ENCODE data around the gene CDK17. TPM values are rescaled to one million over a fixed set of nuclear protein-coding genes. Genes with fewer than 3 reads are reported as not detected.

CDK17 gene
- total and polyA plus RNA-seq, 9 of the 15 experiments (the other 6 are each of a cell fraction or from before 2014, with no cell fraction given) = 4.8 to 39.3 (median 21.6) TPM

DNA sequence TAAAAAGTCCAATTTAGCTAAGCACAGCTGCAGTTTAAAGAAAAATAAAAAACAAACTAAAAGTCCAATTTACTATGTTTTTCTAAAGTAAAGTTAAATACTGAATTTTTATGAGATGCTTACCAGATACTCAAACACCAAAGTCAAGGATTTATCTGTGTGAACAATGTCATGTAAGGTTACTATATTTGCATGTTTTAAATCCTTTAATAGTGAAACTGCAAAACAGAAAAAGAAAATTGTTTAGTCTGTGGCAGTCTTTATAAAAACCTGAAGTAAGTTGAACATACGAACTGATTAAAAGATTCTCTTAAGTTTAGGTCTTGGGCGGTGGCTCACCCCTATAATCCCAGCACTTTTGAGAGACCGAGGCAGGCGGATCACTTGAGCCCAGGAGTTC is 102.7 kb downstream of the CDK17 start:
- Histone ChIP-seq H3K27me3 (ENCODE audit: control insufficient read depth in 2 of 2, insufficient read depth in 2 of 2, low read length in 2 of 2) (no peaks in the 10 kb centered on the region), H3K4me3 (no peak overlapping the region), H3K9me1 (ENCODE audit: control insufficient read depth, insufficient read depth, low read length) (no peaks in the 10 kb centered on the region), H3K4me1 (replicated peaks in 1 of 2; ENCODE audit: control insufficient read depth in 2 of 2, insufficient read depth in 2 of 2, low read length in 2 of 2) (no peaks in the 10 kb centered on the region), H2AFZ (ENCODE audit: low read depth, low read length) (no peak overlapping the region), H3K79me2 (ENCODE audit: control insufficient read depth, insufficient read depth, low read length) (no peaks in the 10 kb centered on the region; the same call in 2 of the 3 replicates), H3K27ac (ENCODE audit: extremely low read depth, low read depth, low read length) (no peak overlapping the region), H3K36me3 (ENCODE audit: control insufficient read depth, insufficient read depth, low read length) (peaks cover 45% of the 10 kb centered on the region), H3K4me2 (ENCODE audit: insufficient read depth, low read length) (no peak overlapping the region), H3K9me3 (replicated peaks; ENCODE audit: control insufficient read depth, insufficient read depth, low read depth, low read length) (no peaks in the 10 kb centered on the region), H3K9ac (ENCODE audit: insufficient read depth in 1 of 2, low read depth in 2 of 2, low read length in 2 of 2) (no peak overlapping the region), H4K20me1 (replicated peaks; ENCODE audit: control insufficient read depth, insufficient read depth, low read length) (no peaks in the 10 kb centered on the region)
- intact Hi-C loops (cut with micrococcal nuclease) = no loop called here
- FAIRE-seq = no peak
- ChIA-PET POLR2A (no interaction called here), CTCF (ENCODE audit: low intra/inter-chr PET ratio) (no interaction called here)
- in situ Hi-C loops (cut with MboI) = no loop called here
- no peak for ATAC-seq
- no peak for DNase-seq (ENCODE audit: extremely low read depth in 1 of 4, low spot score in 3 of 4)
- 94% methylated on average over 4 of the region's 4 CpGs for WGBS (ENCODE audit: insufficient coverage, low coverage, missing lambda C conversion rate)
- BruUV-seq (replicated peaks) = no TSS peak
- TF ChIP-seq, protein P1, sequence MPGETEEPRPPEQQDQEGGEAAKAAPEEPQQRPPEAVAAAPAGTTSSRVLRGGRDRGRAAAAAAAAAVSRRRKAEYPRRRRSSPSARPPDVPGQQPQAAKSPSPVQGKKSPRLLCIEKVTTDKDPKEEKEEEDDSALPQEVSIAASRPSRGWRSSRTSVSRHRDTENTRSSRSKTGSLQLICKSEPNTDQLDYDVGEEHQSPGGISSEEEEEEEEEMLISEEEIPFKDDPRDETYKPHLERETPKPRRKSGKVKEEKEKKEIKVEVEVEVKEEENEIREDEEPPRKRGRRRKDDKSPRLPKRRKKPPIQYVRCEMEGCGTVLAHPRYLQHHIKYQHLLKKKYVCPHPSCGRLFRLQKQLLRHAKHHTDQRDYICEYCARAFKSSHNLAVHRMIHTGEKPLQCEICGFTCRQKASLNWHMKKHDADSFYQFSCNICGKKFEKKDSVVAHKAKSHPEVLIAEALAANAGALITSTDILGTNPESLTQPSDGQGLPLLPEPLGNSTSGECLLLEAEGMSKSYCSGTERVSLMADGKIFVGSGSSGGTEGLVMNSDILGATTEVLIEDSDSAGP (CRISPR knock-in tag; IDR thresholded peaks at IDR 0.05) = no peak
- TF ChIP-seq SMAD1 (IDR thresholded peaks at IDR 0.05; ENCODE audit: low read depth, low read length, partially characterized antibody) (no peak), SNIP1 (IDR thresholded peaks at IDR 0.05; ENCODE audit: low read depth) (no peak), THRA (IDR thresholded peaks at IDR 0.05) (no peak), TRIM24 (IDR thresholded peaks at IDR 0.05) (no peak), ZNF175 (CRISPR knock-in tag; IDR thresholded peaks at IDR 0.05; ENCODE audit: low read depth) (no peak), ZFP1 (CRISPR knock-in tag; IDR thresholded peaks at IDR 0.05) (no peak), CBX5 (IDR thresholded peaks at IDR 0.05; ENCODE audit: borderline replicate concordance, low read depth) (no peak), NR3C1 (CRISPR knock-in tag; IDR thresholded peaks at IDR 0.05) (no peak), NUFIP1 (IDR thresholded peaks at IDR 0.05; ENCODE audit: partially characterized antibody) (no peak), RBBP5 (IDR thresholded peaks at IDR 0.05; ENCODE audit: borderline replicate concordance, insufficient read depth, low read length, poor library complexity, severe bottlenecking) (no peak)
- TF ChIP-seq, protein P2, sequence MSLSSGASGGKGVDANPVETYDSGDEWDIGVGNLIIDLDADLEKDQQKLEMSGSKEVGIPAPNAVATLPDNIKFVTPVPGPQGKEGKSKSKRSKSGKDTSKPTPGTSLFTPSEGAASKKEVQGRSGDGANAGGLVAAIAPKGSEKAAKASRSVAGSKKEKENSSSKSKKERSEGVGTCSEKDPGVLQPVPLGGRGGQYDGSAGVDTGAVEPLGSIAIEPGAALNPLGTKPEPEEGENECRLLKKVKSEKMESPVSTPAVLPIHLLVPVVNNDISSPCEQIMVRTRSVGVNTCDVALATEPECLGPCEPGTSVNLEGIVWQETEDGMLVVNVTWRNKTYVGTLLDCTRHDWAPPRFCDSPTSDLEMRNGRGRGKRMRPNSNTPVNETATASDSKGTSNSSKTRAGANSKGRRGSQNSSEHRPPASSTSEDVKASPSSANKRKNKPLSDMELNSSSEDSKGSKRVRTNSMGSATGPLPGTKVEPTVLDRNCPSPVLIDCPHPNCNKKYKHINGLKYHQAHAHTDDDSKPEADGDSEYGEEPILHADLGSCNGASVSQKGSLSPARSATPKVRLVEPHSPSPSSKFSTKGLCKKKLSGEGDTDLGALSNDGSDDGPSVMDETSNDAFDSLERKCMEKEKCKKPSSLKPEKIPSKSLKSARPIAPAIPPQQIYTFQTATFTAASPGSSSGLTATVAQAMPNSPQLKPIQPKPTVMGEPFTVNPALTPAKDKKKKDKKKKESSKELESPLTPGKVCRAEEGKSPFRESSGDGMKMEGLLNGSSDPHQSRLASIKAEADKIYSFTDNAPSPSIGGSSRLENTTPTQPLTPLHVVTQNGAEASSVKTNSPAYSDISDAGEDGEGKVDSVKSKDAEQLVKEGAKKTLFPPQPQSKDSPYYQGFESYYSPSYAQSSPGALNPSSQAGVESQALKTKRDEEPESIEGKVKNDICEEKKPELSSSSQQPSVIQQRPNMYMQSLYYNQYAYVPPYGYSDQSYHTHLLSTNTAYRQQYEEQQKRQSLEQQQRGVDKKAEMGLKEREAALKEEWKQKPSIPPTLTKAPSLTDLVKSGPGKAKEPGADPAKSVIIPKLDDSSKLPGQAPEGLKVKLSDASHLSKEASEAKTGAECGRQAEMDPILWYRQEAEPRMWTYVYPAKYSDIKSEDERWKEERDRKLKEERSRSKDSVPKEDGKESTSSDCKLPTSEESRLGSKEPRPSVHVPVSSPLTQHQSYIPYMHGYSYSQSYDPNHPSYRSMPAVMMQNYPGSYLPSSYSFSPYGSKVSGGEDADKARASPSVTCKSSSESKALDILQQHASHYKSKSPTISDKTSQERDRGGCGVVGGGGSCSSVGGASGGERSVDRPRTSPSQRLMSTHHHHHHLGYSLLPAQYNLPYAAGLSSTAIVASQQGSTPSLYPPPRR (CRISPR knock-in tag; IDR thresholded peaks at IDR 0.05; ENCODE audit: borderline replicate concordance) = no peak
- TF ChIP-seq, protein P3, sequence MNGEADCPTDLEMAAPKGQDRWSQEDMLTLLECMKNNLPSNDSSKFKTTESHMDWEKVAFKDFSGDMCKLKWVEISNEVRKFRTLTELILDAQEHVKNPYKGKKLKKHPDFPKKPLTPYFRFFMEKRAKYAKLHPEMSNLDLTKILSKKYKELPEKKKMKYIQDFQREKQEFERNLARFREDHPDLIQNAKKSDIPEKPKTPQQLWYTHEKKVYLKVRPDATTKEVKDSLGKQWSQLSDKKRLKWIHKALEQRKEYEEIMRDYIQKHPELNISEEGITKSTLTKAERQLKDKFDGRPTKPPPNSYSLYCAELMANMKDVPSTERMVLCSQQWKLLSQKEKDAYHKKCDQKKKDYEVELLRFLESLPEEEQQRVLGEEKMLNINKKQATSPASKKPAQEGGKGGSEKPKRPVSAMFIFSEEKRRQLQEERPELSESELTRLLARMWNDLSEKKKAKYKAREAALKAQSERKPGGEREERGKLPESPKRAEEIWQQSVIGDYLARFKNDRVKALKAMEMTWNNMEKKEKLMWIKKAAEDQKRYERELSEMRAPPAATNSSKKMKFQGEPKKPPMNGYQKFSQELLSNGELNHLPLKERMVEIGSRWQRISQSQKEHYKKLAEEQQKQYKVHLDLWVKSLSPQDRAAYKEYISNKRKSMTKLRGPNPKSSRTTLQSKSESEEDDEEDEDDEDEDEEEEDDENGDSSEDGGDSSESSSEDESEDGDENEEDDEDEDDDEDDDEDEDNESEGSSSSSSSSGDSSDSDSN (IDR thresholded peaks at IDR 0.05; ENCODE audit: borderline replicate concordance in 1 of 2, low read depth in 2 of 2, low read length in 2 of 2) = no peak

All from K562 (cell line).